GM20431 (cell line): ENCODE measurements around the gene MYBPC2.
"Not testable (repeated sequence)": the region's sequence is repeated elsewhere in the genome, so short reads cannot be mapped to it uniquely, and the experiment has no call there.

Experiments
- in situ Hi-C: fragments of 300-500 bp; cut with MseI, MboI; formaldehyde crosslinking; loops from one replicate; pipeline ENCODE4 v1.15.0; 2020; ENCODE audit warnings: low sequenced_read_pairs; ENCODE audit not compliant: unreplicated experiment

The MYBPC2 gene

DNA sequence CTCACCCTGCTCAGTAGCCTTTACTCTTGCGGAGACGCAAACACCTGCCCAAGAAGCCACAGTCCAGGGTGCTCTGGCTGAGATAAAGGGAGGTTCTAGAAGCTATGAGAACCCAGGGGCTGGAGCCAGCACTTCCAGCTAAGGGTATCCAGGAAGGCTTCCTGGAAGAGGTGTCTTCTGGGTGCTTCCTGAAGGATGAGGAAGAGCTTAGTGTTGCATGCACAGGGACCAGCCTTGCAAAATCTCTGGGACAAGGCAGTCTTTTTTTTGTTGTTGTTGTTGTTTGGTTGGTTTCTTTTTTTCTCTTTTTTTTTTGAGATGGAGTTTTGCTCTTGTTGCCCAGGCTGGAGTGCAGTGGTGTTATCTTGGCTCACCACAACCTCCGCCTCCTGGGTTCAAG, 20.6 kb downstream of the MYBPC2 start:
- in situ Hi-C loops = no loop called here

DNA sequence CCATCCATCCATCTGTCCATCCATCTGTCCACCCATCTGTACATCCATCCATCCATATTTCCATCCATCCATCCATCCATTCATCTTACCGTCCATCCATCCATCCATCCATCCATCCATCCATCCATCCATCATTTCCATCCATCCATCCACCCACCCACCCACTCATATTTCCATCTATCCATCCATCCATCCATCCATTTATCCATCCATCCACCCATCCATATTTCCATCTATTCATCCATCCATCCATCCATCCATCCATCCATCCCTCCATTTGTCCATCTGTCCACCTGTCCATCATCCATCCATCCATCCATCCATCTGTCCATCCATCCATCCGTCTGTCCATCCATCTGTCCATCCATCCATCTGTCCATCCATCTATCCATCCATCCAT, 23.3 kb downstream of the MYBPC2 start:
- in situ Hi-C loops = no loop called here

- in situ Hi-C loops = no loop called here
Observed at GRCh38 chr19:50457300-50457699, 24.6 kb downstream of the MYBPC2 start.

- in situ Hi-C loops = no loop called here
Observed at GRCh38 chr19:50458396-50459066, 25.8 kb downstream of the MYBPC2 start.

GRCh38 chr19:50459067-50459456, 26.4 kb downstream of the MYBPC2 start:
- in situ Hi-C loops = no loop called here

GRCh38 chr19:50459638-50460037, 26.9 kb downstream of the MYBPC2 start:
- in situ Hi-C loops = loop anchor here (10.0 kb wide), 1 partner anchor 85 kb away; the partner anchor contains the start of gene NR1H2

- in situ Hi-C loops = loop anchor here (10.0 kb wide), 1 partner anchor 85 kb away; the partner anchor contains the start of gene NR1H2
Observed at GRCh38 chr19:50460161-50460765, 27.6 kb downstream of the MYBPC2 start.

- in situ Hi-C loops = loop anchor here (10.0 kb wide), 1 partner anchor 86 kb away; the partner anchor contains the start of gene NR1H2
Observed at GRCh38 chr19:50461066-50461875, 28.6 kb downstream of the MYBPC2 start.

GRCh38 chr19:50462970-50463369, 30.3 kb downstream of the MYBPC2 start:
- in situ Hi-C loops = loop anchor here (10.0 kb wide), 1 partner anchor 88 kb away; the partner anchor contains the start of gene NR1H2

DNA sequence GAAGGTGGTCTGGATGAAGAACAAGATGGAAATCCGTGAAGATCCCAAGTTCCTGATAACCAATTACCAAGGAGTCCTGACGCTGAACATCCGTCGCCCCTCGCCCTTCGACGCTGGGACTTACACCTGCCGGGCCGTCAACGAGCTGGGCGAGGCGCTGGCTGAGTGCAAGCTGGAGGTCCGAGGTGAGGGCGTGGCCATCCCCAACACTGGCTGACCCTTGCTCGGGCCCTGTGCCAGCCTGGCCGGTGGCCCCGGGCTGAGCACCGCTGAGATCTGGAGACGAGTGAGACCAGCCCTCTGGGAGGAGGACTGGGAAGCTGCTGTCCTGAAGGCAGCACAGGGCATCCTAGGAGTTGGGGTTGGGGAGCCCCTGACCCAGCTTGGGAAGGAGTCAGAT, 31.7 kb downstream of the MYBPC2 start:
- in situ Hi-C loops = loop anchor here (10.0 kb wide), 1 partner anchor 90 kb away; the partner anchor contains the start of gene NR1H2

DNA sequence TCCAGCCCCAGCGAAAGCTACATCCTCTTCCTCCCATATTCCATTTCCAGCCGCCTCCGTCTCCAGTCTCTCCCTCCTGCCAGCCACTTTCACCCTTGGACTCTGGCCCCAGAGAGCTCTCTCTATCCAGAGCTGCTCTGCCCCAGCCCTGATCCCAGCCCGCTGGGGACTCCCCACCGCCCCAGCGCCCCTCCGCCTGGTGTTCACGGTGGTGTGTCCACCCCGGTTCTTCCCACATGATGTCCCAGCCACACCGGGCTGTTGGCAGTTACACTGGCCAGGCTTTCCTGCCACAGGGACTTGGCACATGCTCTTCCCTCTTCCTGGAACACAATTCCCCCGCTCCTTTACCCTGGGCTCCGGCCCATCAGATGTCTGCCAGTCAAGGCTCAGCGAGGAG, 32.3 kb downstream of the MYBPC2 start:
- in situ Hi-C loops = loop anchor here (10.0 kb wide), 1 partner anchor 90 kb away; the partner anchor contains the start of gene NR1H2

DNA sequence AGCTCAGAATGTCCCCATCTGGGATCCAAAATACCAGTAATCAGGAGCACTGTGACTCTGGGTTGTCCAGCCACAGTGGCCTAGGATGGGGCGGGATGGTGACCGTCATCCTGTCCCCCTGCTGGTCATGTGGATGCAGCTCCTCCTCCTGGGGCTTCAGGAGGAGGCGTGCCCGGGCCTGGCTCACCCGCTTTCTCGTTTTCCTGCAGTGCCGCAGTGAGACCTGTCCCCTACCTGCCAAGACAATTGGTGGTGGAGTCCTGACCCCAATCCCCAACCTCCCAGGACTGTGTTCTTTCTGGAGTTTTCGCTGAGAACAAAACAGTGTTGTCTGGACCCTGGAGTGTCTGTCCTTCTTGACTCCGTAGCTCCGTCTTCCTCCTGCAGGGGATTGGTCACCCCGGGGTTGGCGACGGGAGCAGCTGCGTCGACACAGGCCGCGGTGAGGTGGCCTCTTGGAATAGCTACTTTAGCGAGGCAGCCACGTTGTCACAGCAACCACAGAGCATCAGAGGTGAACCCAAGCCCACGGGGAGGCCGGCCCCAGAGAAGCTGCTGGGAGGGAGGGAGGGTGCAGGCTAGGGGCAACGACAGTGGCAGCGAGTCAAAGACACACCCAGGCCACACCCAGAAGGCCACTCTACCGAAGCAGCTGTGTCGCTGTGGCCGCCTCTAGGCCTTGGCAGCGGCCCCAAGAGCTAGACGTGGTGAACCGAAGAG, 33.5 kb downstream of the MYBPC2 start:
- in situ Hi-C loops = loop anchor here (10.0 kb wide), 1 partner anchor 91 kb away; the partner anchor contains the start of gene NR1H2

DNA sequence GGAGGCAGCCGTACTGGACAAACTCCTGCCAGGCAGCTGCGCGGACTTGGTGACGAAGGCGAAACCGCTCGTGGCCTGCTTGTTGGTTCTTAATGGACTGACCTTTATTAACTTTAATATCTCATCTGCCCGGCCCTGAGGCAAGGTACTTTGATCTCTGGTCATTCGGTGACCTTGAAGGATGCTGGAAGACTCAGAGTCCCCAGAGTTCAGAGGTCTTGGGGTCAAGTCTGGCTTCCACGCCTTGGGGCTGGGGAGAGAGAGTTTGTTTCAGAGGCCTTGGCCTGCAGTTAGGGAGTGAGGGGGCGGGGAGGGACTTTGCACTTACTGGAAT, 34.0 kb downstream of the MYBPC2 start:
- in situ Hi-C loops = loop anchor here (10.0 kb wide), 1 partner anchor 92 kb away; the partner anchor contains the start of gene NR1H2

- in situ Hi-C loops = loop anchor here (10.0 kb wide), 1 partner anchor 93 kb away; the partner anchor contains the start of gene NR1H2
Observed at GRCh38 chr19:50467566-50467965, 34.9 kb downstream of the MYBPC2 start.

GRCh38 chr19:50468818-50469217, 36.1 kb downstream of the MYBPC2 start:
- in situ Hi-C loops = loop anchor here (10.0 kb wide), 1 partner anchor 94 kb away; the partner anchor contains the start of gene NR1H2

- in situ Hi-C loops = not testable (repeated sequence)
Observed at GRCh38 chr19:50473336-50473735, 40.6 kb downstream of the MYBPC2 start.

DNA sequence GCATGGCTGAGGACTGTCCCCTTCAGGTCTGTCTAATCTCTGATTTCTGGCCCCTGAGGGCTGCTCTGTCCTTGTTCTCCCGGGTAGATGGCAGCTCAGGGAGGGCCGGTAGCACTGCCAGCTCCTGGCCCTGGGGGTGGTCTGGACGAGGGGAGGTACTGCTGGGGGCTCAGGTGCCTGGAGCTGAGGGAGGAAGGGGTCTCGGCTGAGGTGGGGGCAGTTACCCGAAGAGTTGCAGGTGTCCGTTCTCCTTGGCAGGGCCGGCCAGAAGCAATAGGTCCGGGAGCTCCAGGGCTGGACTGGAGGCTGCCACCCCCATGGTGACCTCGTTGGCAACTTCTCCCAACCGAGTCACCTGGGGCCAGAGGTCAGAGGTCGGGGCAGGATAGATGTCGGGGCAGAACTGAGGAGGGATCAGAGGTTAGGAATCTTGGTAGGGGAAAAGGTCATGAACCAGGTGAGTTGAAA, 42.4 kb downstream of the MYBPC2 start:
- in situ Hi-C loops = no loop called here

- in situ Hi-C loops = no loop called here
Observed at GRCh38 chr19:50475736-50476223, 43.1 kb downstream of the MYBPC2 start.

DNA sequence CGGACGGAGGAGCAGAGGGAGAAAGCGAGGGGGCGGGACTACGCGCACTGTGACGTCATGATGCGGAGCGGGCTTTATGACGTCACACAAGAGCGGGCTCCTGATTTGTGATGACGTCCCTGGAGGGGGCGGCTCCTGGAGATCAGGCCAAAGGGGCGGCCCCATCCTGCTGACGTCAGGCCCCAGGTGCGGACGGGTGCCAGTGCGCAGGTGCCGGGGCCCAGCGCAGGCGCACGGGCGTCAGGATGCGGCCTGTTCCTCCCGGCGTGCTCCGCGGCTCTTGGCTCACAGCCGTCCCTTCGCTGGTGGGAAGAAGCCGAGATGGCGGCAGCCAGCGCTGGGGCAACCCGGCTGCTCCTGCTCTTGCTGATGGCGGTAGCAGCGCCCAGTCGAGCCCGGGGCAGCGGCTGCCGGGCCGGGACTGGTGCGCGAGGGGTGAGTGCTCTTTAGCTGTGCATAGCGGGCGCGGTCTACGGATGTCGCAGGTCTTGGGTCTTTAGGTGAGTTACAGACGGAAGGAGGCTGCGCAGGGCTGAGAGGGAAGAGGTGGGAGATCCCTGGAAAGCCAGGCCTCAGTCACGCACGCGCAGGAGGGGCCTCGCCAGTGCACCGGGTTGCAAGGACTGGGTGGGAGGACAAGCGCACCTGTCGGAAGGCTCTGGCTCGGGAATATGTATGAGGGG, 43.7 kb downstream of the MYBPC2 start, which contains the start of the genes EMC10 and GARIN5A:
TSS of gene EMC10 (plus strand) at position 284 of the 683 bp plus-strand sequence. CDS start at position 322, 38 bp downstream.
TSS of gene GARIN5A (minus strand) at position 625 of the 683 bp plus-strand sequence. CDS start at position 165, 460 bp downstream.
- in situ Hi-C loops = no loop called here
